Activated CD8-positive, alpha-beta T cell treated with anti-CD3 and anti-CD28 coated beads for 36 hours (primary cell): ENCODE results near the gene JMJD7. TPM values are rescaled to one million over a fixed set of nuclear protein-coding genes. Genes with fewer than 3 reads are reported as not detected.

Source experiments
- ATAC-seq: fragments of 200-7000 bp; cut with Tn5 transposase; one replicate; pipeline ENCODE4 v1.10.0; 2021; ENCODE audit warnings: mild to moderate bottlenecking, moderate library complexity
- CTCF ChIA-PET: fragments of 350-600 bp; sonication (Branson Sonifier 250); formaldehyde crosslinking; loops from one replicate; lab custom pipeline; 2021; ENCODE audit warnings: antibody characterized with exemption; lab: Charles Lee
- POLR2A ChIA-PET: fragments of 350-600 bp; sonication (Branson Sonifier 250); formaldehyde crosslinking; loops from one replicate; lab custom pipeline; 2021; ENCODE audit warnings: antibody characterized with exemption; lab: Charles Lee
- DNase-seq: peaks from one replicate; pipeline ENCODE4 v3.0.0-alpha.2; 2020
- H3K27ac Mint-ChIP-seq: one replicate; pipeline ENCODE4 v1.8.0; 2021; ENCODE audit warnings: mild to moderate bottlenecking, mixed read lengths
- H3K27me3 Mint-ChIP-seq: one replicate; pipeline ENCODE4 v1.8.0; 2021; ENCODE audit warnings: mixed read lengths
- H3K36me3 Mint-ChIP-seq: one replicate; pipeline ENCODE4 v1.8.0; 2021; ENCODE audit warnings: low read depth, mixed read lengths
- H3K4me1 Mint-ChIP-seq: one replicate; pipeline ENCODE4 v1.8.0; 2021; ENCODE audit warnings: low read depth, mixed read lengths
- H3K4me3 Mint-ChIP-seq: one replicate; pipeline ENCODE4 v1.8.0; 2021; ENCODE audit warnings: mild to moderate bottlenecking, moderate library complexity, mixed read lengths
- H3K9me3 Mint-ChIP-seq: one replicate; pipeline ENCODE4 v1.8.0; 2021; ENCODE audit warnings: mixed read lengths
- intact Hi-C: fragments of 100-400 bp; cut with micrococcal nuclease; formaldehyde crosslinking; loops from one replicate; pipeline ENCODE4 v1.10.0; 2022
- total RNA-seq, 2 experiments: library from RNA; stranded (reverse); gene quantifications; one replicate each; pipeline ENCODE4 v1.2.3, GENCODE V29; 2021
- TF ChIP-seq, protein P1 (sequence below): fragments of 200-600 bp; IDR thresholded peaks from one replicate; pipeline ENCODE4 v1.8.0; 2022; ENCODE audit warnings: antibody characterized with exemption, mild to moderate bottlenecking

JMJD7 gene
- total RNA-seq, 2 experiments from 2014 or later: 8.2 to 13.2 TPM

DNA sequence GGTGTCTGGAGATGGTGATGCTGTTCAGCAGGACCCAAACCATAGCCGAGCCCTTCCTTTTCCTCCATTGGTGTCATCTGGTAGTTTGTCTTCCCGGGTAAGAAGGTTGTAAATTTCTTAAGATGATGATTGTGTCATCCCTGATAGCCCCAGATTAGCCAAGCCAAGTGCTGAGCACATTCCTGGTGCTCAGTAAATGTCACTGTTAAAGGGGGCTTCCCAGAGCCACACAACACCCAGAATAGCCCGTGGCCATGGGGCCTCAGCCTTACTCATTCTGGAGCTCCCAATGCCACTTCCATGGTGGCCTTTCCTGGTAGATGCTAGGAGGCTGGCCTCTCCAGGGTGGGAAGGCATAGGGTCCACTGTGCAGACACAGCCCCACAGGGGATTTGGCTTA, 6.2 kb downstream of the JMJD7 start:
- Mint-ChIP-seq H3K27ac (no peak overlapping the region), H3K9me3 (no peaks in the 10 kb centered on the region), H3K27me3 (no peaks in the 10 kb centered on the region), H3K36me3 (no peaks in the 10 kb centered on the region), H3K4me3 (no peak overlapping the region), H3K4me1 (peaks cover 31% of the 10 kb centered on the region)
- TF ChIP-seq, protein P1, sequence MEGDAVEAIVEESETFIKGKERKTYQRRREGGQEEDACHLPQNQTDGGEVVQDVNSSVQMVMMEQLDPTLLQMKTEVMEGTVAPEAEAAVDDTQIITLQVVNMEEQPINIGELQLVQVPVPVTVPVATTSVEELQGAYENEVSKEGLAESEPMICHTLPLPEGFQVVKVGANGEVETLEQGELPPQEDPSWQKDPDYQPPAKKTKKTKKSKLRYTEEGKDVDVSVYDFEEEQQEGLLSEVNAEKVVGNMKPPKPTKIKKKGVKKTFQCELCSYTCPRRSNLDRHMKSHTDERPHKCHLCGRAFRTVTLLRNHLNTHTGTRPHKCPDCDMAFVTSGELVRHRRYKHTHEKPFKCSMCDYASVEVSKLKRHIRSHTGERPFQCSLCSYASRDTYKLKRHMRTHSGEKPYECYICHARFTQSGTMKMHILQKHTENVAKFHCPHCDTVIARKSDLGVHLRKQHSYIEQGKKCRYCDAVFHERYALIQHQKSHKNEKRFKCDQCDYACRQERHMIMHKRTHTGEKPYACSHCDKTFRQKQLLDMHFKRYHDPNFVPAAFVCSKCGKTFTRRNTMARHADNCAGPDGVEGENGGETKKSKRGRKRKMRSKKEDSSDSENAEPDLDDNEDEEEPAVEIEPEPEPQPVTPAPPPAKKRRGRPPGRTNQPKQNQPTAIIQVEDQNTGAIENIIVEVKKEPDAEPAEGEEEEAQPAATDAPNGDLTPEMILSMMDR: no peak
- ATAC-seq (no peak), DNase-seq (no peak)
- CTCF ChIA-PET: interaction anchor here (1.9 kb wide), 1 partner anchor 71 kb away, joined by 8 read pairs; no protein-coding TSS in a partner anchor
- intact Hi-C loops: no loop called here
- POLR2A ChIA-PET: interaction anchor here (1.6 kb wide), 1 partner anchor 10 kb away, joined by 4 read pairs; no protein-coding TSS in a partner anchor

DNA sequence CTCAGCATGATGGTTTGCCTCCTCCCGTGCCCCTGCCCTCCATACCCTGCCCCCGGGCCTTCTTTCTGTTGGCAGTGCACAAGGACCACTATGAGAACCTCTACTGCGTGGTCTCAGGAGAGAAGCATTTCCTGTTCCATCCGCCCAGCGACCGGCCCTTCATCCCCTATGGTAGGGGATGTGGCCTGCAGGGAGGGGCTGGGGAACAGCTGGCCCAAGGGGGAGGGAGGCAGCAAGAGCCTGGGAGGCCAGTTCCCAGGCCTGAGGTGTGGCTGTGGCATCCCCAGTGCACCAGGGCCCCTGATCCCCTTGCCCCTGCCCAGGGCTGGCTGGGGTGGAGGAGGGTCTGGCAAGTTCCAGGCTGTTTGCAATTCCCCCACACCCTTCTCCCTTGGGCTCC, 8.2 kb downstream of the JMJD7 start:
- Mint-ChIP-seq H3K9me3 (no peaks in the 10 kb centered on the region), H3K4me3 (no peak overlapping the region), H3K27me3 (no peaks in the 10 kb centered on the region), H3K36me3 (no peaks in the 10 kb centered on the region), H3K27ac (no peak overlapping the region), H3K4me1 (peaks cover 24% of the 10 kb centered on the region)
- ATAC-seq (no peak), DNase-seq (no peak)
- ChIA-PET POLR2A (no interaction called here), CTCF (interaction anchor here (1.9 kb wide), 1 partner anchor 69 kb away, joined by 8 read pairs; no protein-coding TSS in a partner anchor)
- intact Hi-C loops: no loop called here
- TF ChIP-seq, protein P1: no peak

DNA sequence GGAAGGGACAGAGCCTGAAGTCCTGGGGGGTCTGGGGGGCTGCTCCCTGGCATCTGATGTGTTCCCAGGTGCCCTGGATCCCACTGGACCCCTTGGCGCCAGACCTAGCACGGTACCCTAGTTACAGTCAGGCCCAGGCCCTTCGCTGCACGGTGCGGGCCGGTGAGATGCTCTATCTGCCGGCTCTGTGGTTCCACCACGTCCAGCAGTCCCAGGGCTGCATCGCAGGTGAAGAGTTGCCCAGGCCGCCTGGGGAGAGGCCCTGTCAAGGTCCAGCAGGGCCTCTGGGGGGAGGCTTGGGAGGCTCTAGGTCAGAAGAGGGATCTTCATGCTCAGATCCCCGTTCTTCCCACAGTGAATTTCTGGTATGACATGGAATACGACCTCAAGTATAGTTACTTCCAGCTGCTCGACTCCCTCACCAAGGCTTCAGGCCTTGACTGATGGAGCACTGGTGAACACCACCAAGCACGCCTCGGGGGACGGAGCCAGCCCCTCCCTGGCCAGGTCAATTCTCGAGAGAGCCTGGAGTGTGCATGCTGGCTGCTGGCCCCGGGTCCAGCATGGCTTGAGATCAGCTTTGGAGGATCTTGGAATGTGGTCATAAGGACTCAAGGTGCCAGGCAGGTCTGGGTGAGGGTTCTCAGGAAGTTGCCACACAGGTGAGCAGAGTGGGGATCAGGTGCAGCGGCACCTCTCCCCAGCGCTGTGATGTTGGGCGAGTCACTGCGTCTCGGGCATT, 9.0 kb downstream of the JMJD7 start:
- H3K4me3 Mint-ChIP-seq: no peak overlapping the region
- ChIA-PET POLR2A (no interaction called here), CTCF (no interaction called here)
- no peak overlapping the region for H3K27ac Mint-ChIP-seq
- ATAC-seq: no peak
- H3K4me1 Mint-ChIP-seq: peaks cover 16% of the 10 kb centered on the region
- no peak for DNase-seq
- TF ChIP-seq, protein P1: no peak
- no peaks in the 10 kb centered on the region for H3K9me3 Mint-ChIP-seq
- H3K27me3 Mint-ChIP-seq: no peaks in the 10 kb centered on the region
- no peaks in the 10 kb centered on the region for H3K36me3 Mint-ChIP-seq
- intact Hi-C loops: no loop called here

DNA sequence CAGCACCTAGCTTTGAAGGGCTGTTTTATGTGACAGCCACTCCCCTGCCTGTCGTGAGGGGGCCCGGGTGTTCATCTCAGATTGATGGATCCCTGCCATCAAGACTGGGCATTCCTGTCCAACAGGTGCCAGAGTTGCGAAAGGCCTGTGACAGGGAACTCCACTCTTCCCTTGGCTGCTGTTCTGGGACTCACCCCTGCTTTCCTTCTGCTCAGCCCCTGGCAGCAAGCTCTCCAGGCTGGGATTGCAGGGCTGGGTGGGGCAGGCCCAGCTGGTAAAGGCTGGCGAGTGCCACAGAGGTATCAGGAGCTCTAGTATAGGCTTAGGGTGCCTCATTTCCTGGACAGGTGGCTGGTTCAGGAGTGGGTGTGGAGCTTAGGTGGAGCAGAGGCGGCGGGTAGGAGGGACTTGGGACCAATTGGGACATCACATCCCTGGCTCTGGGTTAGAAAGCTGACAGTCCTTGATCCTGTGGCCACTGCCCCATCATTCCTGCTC, 10.6 kb downstream of the JMJD7 start, which contains the start of gene PLA2G4B:
TSS of gene PLA2G4B (plus strand) at position 448 of the 498 bp plus-strand sequence. CDS start 67 bp downstream, outside the sequence.
- Mint-ChIP-seq H3K4me3 (no peak within 1 kb of the TSS), H3K27me3 (no peaks in the 10 kb centered on the region), H3K4me1 (peaks cover 6% of the 10 kb centered on the region), H3K9me3 (no peaks in the 10 kb centered on the region), H3K36me3 (no peaks in the 10 kb centered on the region), H3K27ac (no peak within 1 kb of the TSS)
- TF ChIP-seq, protein P1: no peak
- no peak for DNase-seq
- no peak for ATAC-seq
- CTCF ChIA-PET: no interaction called here
- POLR2A ChIA-PET: no interaction called here
- intact Hi-C loops: no loop called here
